GM23338 (cell line): ENCODE results near the gene MOV10. TPM values are rescaled to one million over a fixed set of nuclear protein-coding genes. Genes with fewer than 3 reads are reported as not detected.

Experiments
- ATAC-seq: fragments of 200-7000 bp; cut with Tn5 transposase; 3 replicates; pipeline ENCODE4 v1.9.1; 2020
- DNase-seq: peaks from one replicate; pipeline ENCODE4 v3.0.0-alpha.2; 2015; ENCODE audit warnings: low spot score
- H2AFZ ChIP-seq: fragments of 200-600 bp; sonication (generic); 2 replicates; pipeline ENCODE4 v1.8.0; 2016; ENCODE audit warnings: antibody characterized with exemption, mild to moderate bottlenecking, moderate library complexity
- H3F3A ChIP-seq: fragments of 200-600 bp; sonication (generic); replicated peaks from 2 replicates; pipeline ENCODE4 v1.8.0; 2017; ENCODE audit warnings: antibody characterized with exemption, mixed run types, low read depth
- H3K27ac ChIP-seq: fragments of 200-600 bp; sonication (generic); 2 replicates; pipeline ENCODE4 v1.6.1; 2016; ENCODE audit warnings: low read depth
- H3K27me3 ChIP-seq: fragments of 200-600 bp; sonication (generic); 2 replicates; pipeline ENCODE4 v1.8.0; 2016; ENCODE audit warnings: mild to moderate bottlenecking, mixed run types, moderate library complexity; ENCODE audit not compliant: insufficient read depth
- H3K36me3 ChIP-seq: fragments of 200-600 bp; sonication (generic); 2 replicates; pipeline ENCODE4 v1.8.0; 2016; ENCODE audit warnings: mild to moderate bottlenecking; ENCODE audit not compliant: insufficient read depth
- H3K4me1 ChIP-seq: fragments of 200-600 bp; sonication (generic); 2 replicates; pipeline ENCODE4 v1.8.0; 2016; ENCODE audit warnings: mild to moderate bottlenecking, moderate library complexity; ENCODE audit not compliant: insufficient read depth
- H3K4me2 ChIP-seq: fragments of 200-600 bp; sonication (generic); 2 replicates; pipeline ENCODE4 v1.7.1; 2017; ENCODE audit warnings: mixed run types
- H3K4me3 ChIP-seq: fragments of 200-600 bp; sonication (generic); 2 replicates; pipeline ENCODE4 v1.6.1; 2016; ENCODE audit warnings: mixed run types
- H3K79me2 ChIP-seq: fragments of 200-600 bp; sonication (generic); replicated peaks from 2 replicates; pipeline ENCODE4 v1.8.0; 2017; ENCODE audit warnings: mild to moderate bottlenecking; ENCODE audit not compliant: insufficient read depth
- H3K9me2 ChIP-seq: fragments of 200-600 bp; sonication (generic); 2 replicates; pipeline ENCODE4 v1.8.0; 2017; ENCODE audit not compliant: insufficient read depth
- H4K20me1 ChIP-seq: fragments of 200-600 bp; sonication (generic); replicated peaks from 2 replicates; pipeline ENCODE4 v1.8.0; 2017; ENCODE audit warnings: mild to moderate bottlenecking; ENCODE audit not compliant: insufficient read depth
- H3K27ac Mint-ChIP-seq: 2 replicates; pipeline ENCODE4 v1.8.0; 2020; ENCODE audit warnings: inconsistent platforms, mild to moderate bottlenecking, moderate library complexity, mixed read lengths
- H3K27me3 Mint-ChIP-seq: 3 replicates; pipeline ENCODE4 v1.8.0; 2022; ENCODE audit warnings: low read depth, mild to moderate bottlenecking, moderate library complexity, mixed read lengths, inconsistent platforms; ENCODE audit not compliant: insufficient read depth, poor library complexity
- H3K36me3 Mint-ChIP-seq: 3 replicates; pipeline ENCODE4 v1.8.0; 2021; ENCODE audit warnings: low read depth, mild to moderate bottlenecking, inconsistent platforms, moderate library complexity, mixed read lengths
- H3K4me1 Mint-ChIP-seq: 3 replicates; pipeline ENCODE4 v1.8.0; 2020; ENCODE audit warnings: mild to moderate bottlenecking, inconsistent platforms, mixed read lengths
- H3K4me3 Mint-ChIP-seq: 3 replicates; pipeline ENCODE4 v1.8.0; 2021; ENCODE audit warnings: moderate library complexity, mild to moderate bottlenecking, inconsistent platforms, mixed read lengths
- H3K9me3 Mint-ChIP-seq: 3 replicates; pipeline ENCODE4 v1.8.0; 2020; ENCODE audit warnings: moderate library complexity, mild to moderate bottlenecking, inconsistent platforms, mixed read lengths
- CREB1 ChIP-seq: fragments of 250-450 bp; sonication (Bioruptor Pico); IDR thresholded peaks from 2 replicates; pipeline ENCODE4 v1.5.0; 2020; ENCODE audit warnings: low read depth, mild to moderate bottlenecking, moderate library complexity
- ETS1 ChIP-seq: IDR thresholded peaks from 2 replicates; pipeline ENCODE4 v1.6.1; 2016; ENCODE audit warnings: antibody characterized with exemption
- EZH2 ChIP-seq: fragments of 200-600 bp; sonication (generic); IDR thresholded peaks from one replicate; pipeline ENCODE4 v1.8.0; 2017; ENCODE audit warnings: antibody characterized with exemption, mild to moderate bottlenecking, low read depth; ENCODE audit not compliant: unreplicated experiment
- JUNB ChIP-seq: IDR thresholded peaks from one replicate; pipeline ENCODE4 v1.6.1; 2016; ENCODE audit warnings: antibody characterized with exemption; ENCODE audit not compliant: unreplicated experiment
- POLR2AphosphoS5 ChIP-seq: IDR thresholded peaks from 2 replicates; pipeline ENCODE4 v1.6.1; 2016; ENCODE audit warnings: antibody characterized with exemption, low read depth
- REST ChIP-seq: IDR thresholded peaks from one replicate; pipeline ENCODE4 v1.6.1; 2018; ENCODE audit warnings: antibody characterized with exemption; ENCODE audit not compliant: unreplicated experiment
- STAT1 ChIP-seq: IDR thresholded peaks from one replicate; pipeline ENCODE4 v1.6.1; 2016; ENCODE audit warnings: antibody characterized with exemption; ENCODE audit not compliant: unreplicated experiment
- ZNF114 ChIP-seq: fragments of 250-450 bp; sonication (Bioruptor Pico); IDR thresholded peaks from 2 replicates; pipeline ENCODE4 v1.5.0; 2020; ENCODE audit warnings: mild to moderate bottlenecking, moderate library complexity
- ZNF462 ChIP-seq: fragments of 250-450 bp; sonication (Bioruptor Pico); IDR thresholded peaks from 2 replicates; pipeline ENCODE4 v1.5.0; 2020; ENCODE audit warnings: mild to moderate bottlenecking, moderate library complexity
- polyA plus RNA-seq: library from polyadenylated mRNA; unstranded; fragments of >200 nt; fragmentation: Nextera tagmentation; extraction: Ambion mirVana; gene quantifications from 2 replicates; pipeline ENCODE4 v1.2.1, GENCODE V29; 2016
- total RNA-seq: library from RNA; depleted of rRNA; stranded (reverse); fragments of >200 nt; shearing (Covaris generic); gene quantifications from 2 replicates; pipeline ENCODE4 v1.2.3, GENCODE V29; 2014

MOV10 gene
- total and polyA plus RNA-seq, 2 experiments from 2014 or later = 53.6 to 77.6 TPM

DNA sequence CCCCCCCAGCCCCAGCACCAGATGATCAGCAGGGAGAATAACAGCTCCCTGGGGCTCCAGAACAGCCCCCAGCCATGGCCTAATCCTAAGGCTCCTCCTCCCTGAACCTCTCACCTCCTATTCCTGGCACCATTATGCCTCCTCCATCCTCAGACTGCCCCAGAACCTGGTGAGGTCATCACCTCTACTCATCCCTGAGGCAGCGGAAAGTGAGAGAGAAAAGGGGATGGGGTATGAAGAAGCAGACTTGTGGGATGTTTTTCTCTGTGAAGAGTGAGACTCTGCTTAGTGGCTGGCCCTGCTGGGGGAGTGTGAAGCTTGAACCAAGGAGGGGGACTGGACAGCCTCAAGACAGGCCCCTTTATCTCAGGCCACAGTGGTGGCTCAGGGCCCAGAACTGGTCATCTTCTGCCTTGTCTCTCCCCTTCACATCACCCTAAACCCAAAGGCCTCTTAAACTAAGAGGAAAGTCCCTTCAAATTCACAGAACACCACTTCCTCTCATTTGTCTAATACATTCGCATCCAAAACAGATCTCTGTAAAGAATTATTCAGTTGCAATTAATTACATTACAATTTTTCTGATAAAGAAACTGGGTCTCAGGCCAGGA lies 42.9 kb downstream of the MOV10 start:
- Histone ChIP-seq H2AFZ (no peak overlapping the region), H3K9me2 (no peaks in the 10 kb centered on the region), H3K4me2 (no peak overlapping the region), H3K27ac (no peak overlapping the region), H3K79me2 (no peaks in the 10 kb centered on the region), H3K36me3 (no peaks in the 10 kb centered on the region), H3K4me1 (peaks cover 16% of the 10 kb centered on the region), H4K20me1 (no peaks in the 10 kb centered on the region), H3F3A (peaks cover 11% of the 10 kb centered on the region), H3K27me3 (peaks cover 64% of the 10 kb centered on the region), H3K4me3 (no peak overlapping the region)
- Mint-ChIP-seq H3K4me3 (no peak overlapping the region), H3K27me3 (peaks cover 46% of the 10 kb centered on the region), H3K9me3 (no peaks in the 10 kb centered on the region), H3K27ac (no peak overlapping the region), H3K4me1 (peaks cover 39% of the 10 kb centered on the region), H3K36me3 (peaks cover 4% of the 10 kb centered on the region; the same call in 1 of the 3 replicates)
- ATAC-seq = no peak
- DNase-seq = no peak
- TF ChIP-seq JUNB = no peak
- no peak for TF ChIP-seq ZNF114 (CRISPR knock-in tag)
- TF ChIP-seq POLR2AphosphoS5 = no peak
- TF ChIP-seq ETS1 = no peak
- no peak for TF ChIP-seq REST
- no peak for TF ChIP-seq STAT1
- no peak for TF ChIP-seq EZH2
- no peak for TF ChIP-seq CREB1 (CRISPR knock-in tag)
- no peak for TF ChIP-seq ZNF462
